ENCODE data around the gene CD40. TPM values are rescaled to one million over a fixed set of nuclear protein-coding genes. Genes with fewer than 3 reads are reported as not detected.

Gene CD40
- total RNA-seq, 1 experiment from 2014 or later = 13.6 TPM

DNA sequence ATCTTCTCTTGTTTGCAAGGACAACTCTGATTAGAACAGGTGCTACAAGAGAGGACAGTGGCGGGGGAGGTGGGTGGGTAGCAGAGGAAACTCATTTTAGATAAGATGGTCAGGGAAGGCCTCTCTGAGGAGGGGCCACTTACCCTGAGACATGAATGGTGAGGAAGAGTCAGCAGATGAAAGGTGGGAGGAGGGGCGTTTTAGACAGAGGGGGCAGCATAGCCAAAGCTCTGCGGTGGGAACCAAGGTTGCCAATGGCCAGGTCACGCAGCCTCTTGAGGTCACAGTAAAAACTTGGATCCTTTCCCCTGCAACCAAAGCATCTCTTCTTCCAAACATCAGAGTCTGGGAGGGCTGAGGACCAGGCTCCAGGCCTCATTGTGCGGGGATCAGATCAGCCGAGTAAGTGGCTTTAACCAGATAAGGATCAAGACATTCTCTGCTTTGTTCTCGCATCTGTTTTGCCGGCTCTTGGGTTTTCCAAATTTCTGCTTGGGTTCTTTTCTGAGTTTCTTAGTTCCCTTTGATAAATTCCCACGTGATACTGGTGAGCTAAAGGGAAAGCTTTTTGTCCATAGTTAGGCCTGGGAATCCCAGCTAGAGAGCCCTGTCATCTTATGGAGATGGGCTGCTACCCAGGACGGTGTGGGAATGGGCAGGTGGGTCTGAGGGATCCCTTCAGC lies 5.5 kb upstream of the CD40 start:
- Histone ChIP-seq H3K36me3 (ENCODE audit: low read depth) (no peaks in the 10 kb centered on the region), H4K20me1 (ENCODE audit: insufficient read depth) (no peaks in the 10 kb centered on the region), H3F3A (ENCODE audit: insufficient read depth, low read depth) (no peaks in the 10 kb centered on the region), H2AFZ (no peak overlapping the region), H3K4me1 (replicated peaks; ENCODE audit: insufficient read depth) (no peaks in the 10 kb centered on the region), H3K79me2 (ENCODE audit: low read depth) (no peaks in the 10 kb centered on the region), H3K4me3 (no peak overlapping the region), H3K27ac (no peak overlapping the region), H3K4me2 (no peak overlapping the region), H3K9me2 (ENCODE audit: insufficient read depth) (no peaks in the 10 kb centered on the region), H3K27me3 (ENCODE audit: insufficient read depth, low read depth) (peaks cover 80% of the 10 kb centered on the region), H3K9me3 (ENCODE audit: insufficient read depth, low read depth) (no peaks in the 10 kb centered on the region)
- BruUV-seq (replicated peaks) = no TSS peak
- TF ChIP-seq, protein P1, sequence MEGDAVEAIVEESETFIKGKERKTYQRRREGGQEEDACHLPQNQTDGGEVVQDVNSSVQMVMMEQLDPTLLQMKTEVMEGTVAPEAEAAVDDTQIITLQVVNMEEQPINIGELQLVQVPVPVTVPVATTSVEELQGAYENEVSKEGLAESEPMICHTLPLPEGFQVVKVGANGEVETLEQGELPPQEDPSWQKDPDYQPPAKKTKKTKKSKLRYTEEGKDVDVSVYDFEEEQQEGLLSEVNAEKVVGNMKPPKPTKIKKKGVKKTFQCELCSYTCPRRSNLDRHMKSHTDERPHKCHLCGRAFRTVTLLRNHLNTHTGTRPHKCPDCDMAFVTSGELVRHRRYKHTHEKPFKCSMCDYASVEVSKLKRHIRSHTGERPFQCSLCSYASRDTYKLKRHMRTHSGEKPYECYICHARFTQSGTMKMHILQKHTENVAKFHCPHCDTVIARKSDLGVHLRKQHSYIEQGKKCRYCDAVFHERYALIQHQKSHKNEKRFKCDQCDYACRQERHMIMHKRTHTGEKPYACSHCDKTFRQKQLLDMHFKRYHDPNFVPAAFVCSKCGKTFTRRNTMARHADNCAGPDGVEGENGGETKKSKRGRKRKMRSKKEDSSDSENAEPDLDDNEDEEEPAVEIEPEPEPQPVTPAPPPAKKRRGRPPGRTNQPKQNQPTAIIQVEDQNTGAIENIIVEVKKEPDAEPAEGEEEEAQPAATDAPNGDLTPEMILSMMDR (conservative IDR thresholded peaks at IDR 0.05) = no peak
- no peak for TF ChIP-seq EZH2 (IDR thresholded peaks at IDR 0.05; ENCODE audit: low read depth)
- intact Hi-C loops (cut with micrococcal nuclease; ENCODE audit: unreplicated experiment) = no loop called here
- DNase-seq = no peak
- POLR2A ChIA-PET (ENCODE audit: unreplicated experiment) = no interaction called here
- CTCF ChIA-PET = interaction anchor here (0.7 kb wide), 1 partner anchor 66 kb away, joined by 3 read pairs; no protein-coding TSS in a partner anchor

DNA sequence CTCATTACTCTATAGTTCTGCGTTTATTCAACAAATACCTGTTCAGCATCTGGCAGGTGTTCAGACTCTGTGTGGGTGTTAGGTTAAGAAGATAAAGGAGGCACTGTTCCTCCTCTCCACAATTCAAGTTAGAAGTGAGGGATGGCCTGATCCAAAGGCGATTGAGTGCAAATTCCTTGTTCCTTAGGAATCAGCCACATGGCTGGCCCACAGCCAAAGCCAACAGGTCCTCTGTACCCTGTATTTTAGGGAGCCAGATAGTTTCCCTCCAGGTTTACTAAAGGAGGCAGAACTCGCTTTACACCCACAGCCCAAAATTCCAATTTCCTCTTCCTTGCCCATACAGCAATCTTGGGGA lies 5.0 kb upstream of the CD40 start:
- Histone ChIP-seq H3K36me3 (ENCODE audit: low read depth) (no peaks in the 10 kb centered on the region), H3K27ac (no peak overlapping the region), H3K9me3 (ENCODE audit: insufficient read depth, low read depth) (no peaks in the 10 kb centered on the region), H3K4me1 (replicated peaks; ENCODE audit: insufficient read depth) (no peaks in the 10 kb centered on the region), H2AFZ (no peak overlapping the region), H3K79me2 (ENCODE audit: low read depth) (no peaks in the 10 kb centered on the region), H3F3A (ENCODE audit: insufficient read depth, low read depth) (no peaks in the 10 kb centered on the region), H4K20me1 (ENCODE audit: insufficient read depth) (no peaks in the 10 kb centered on the region), H3K27me3 (ENCODE audit: insufficient read depth, low read depth) (peaks cover 75% of the 10 kb centered on the region), H3K4me2 (no peak overlapping the region), H3K4me3 (no peak overlapping the region), H3K9me2 (ENCODE audit: insufficient read depth) (no peaks in the 10 kb centered on the region)
- TF ChIP-seq EZH2 (IDR thresholded peaks at IDR 0.05; ENCODE audit: low read depth) = no peak
- TF ChIP-seq, protein P1 (conservative IDR thresholded peaks at IDR 0.05) = no peak
- ChIA-PET POLR2A (ENCODE audit: unreplicated experiment) (no interaction called here), CTCF (no interaction called here)
- DNase-seq = no peak
- BruUV-seq (replicated peaks) = no TSS peak
- intact Hi-C loops (cut with micrococcal nuclease; ENCODE audit: unreplicated experiment) = no loop called here

DNA sequence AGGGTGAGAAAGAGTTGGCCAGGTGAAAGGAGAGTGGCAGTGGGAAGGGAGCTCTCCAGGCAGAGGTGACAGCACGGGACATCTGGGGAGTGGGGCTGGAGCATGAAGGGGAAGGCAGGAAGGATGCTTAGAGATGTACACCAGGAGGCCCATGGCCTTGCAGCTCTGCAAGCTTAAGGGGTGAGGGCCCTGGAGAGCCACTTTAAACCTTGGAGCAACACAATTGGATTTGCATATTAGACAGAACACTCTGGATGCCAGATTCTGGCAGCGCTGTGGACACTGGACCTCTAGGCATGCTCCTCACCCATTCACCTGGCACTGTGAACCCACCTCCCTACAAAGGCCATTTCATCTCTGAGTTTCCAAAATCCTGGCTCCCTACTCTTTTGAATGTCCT lies 3.7 kb upstream of the CD40 start:
- H3K9me2 ChIP-seq (ENCODE audit: insufficient read depth) = no peaks in the 10 kb centered on the region
- H3K79me2 ChIP-seq (ENCODE audit: low read depth) = no peaks in the 10 kb centered on the region
- peaks cover 62% of the 10 kb centered on the region for H3K27me3 ChIP-seq (ENCODE audit: insufficient read depth, low read depth)
- ChIA-PET CTCF (no interaction called here), POLR2A (ENCODE audit: unreplicated experiment) (no interaction called here)
- no TSS peak for BruUV-seq (replicated peaks)
- no peak overlapping the region for H3K4me3 ChIP-seq
- no peak overlapping the region for H3K27ac ChIP-seq
- no peak for TF ChIP-seq EZH2 (IDR thresholded peaks at IDR 0.05; ENCODE audit: low read depth)
- TF ChIP-seq, protein P1 (conservative IDR thresholded peaks at IDR 0.05) = no peak
- H3K9me3 ChIP-seq (ENCODE audit: insufficient read depth, low read depth) = no peaks in the 10 kb centered on the region
- no peak overlapping the region for H3K4me2 ChIP-seq
- intact Hi-C loops (cut with micrococcal nuclease; ENCODE audit: unreplicated experiment) = no loop called here
- H3K36me3 ChIP-seq (ENCODE audit: low read depth) = no peaks in the 10 kb centered on the region
- H4K20me1 ChIP-seq (ENCODE audit: insufficient read depth) = no peaks in the 10 kb centered on the region
- H2AFZ ChIP-seq = no peak overlapping the region
- no peaks in the 10 kb centered on the region for H3F3A ChIP-seq (ENCODE audit: insufficient read depth, low read depth)
- no peaks in the 10 kb centered on the region for H3K4me1 ChIP-seq (replicated peaks; ENCODE audit: insufficient read depth)
- no peak for DNase-seq

Data from PC-9 (cell line).